SU-DHL-6 (cell line): ENCODE results near the gene IBA57.

Source experiments
- H2AFZ ChIP-seq: fragments of 200-600 bp; sonication (generic); 2 replicates; pipeline ENCODE4 v1.6.1; 2014; ENCODE audit warnings: low read depth, mild to moderate bottlenecking, moderate library complexity, mixed read lengths, antibody characterized with exemption, low read length; ENCODE audit not compliant: severe bottlenecking
- H3F3A ChIP-seq: fragments of 200-600 bp; shearing (Covaris generic); 2 replicates; pipeline ENCODE4 v1.6.0; 2016; ENCODE audit warnings: antibody characterized with exemption, mild to moderate bottlenecking; ENCODE audit not compliant: insufficient read depth
- H3K27ac ChIP-seq: fragments of 200-600 bp; sonication (generic); 2 replicates; pipeline ENCODE4 v1.5.1; 2016; ENCODE audit warnings: low read depth, mild to moderate bottlenecking, low read length, moderate library complexity, mixed read lengths
- H3K27me3 ChIP-seq: fragments of 200-600 bp; sonication (generic), shearing (Covaris generic); 2 replicates; pipeline ENCODE4 v1.6.0; 2014; ENCODE audit warnings: mild to moderate bottlenecking, low read length
- H3K36me3 ChIP-seq: fragments of 200-600 bp; sonication (generic); 2 replicates; pipeline ENCODE4 v1.6.1; 2014; ENCODE audit warnings: mild to moderate bottlenecking, low read length, mixed read lengths
- H3K4me2 ChIP-seq: fragments of 300-600, 200-600 bp; shearing (Covaris generic), sonication (generic); 2 replicates; pipeline ENCODE4 v1.6.0; 2014; ENCODE audit warnings: low read length, low read depth, mild to moderate bottlenecking; ENCODE audit not compliant: poor library complexity, severe bottlenecking
- H3K4me3 ChIP-seq: fragments of 200-600 bp; sonication (generic); 2 replicates; pipeline ENCODE4 v1.5.1; 2014; ENCODE audit warnings: antibody characterized with exemption, low read length, mild to moderate bottlenecking, mixed read lengths; ENCODE audit not compliant: insufficient read depth, poor library complexity, severe bottlenecking
- H3K79me2 ChIP-seq: fragments of 200-600 bp; sonication (generic); 2 replicates; pipeline ENCODE4 v1.6.1; 2014; ENCODE audit warnings: mild to moderate bottlenecking, low read length, moderate library complexity; ENCODE audit not compliant: insufficient read depth
- H3K9ac ChIP-seq: fragments of 200-600 bp; sonication (generic); 2 replicates; pipeline ENCODE4 v1.7.0; 2014; ENCODE audit warnings: mild to moderate bottlenecking, low read length
- H3K9me2 ChIP-seq: fragments of 200-600 bp; sonication (generic); replicated peaks from 2 replicates; pipeline ENCODE4 v1.6.1; 2014; ENCODE audit warnings: low read length; ENCODE audit not compliant: insufficient read depth
- H3K9me3 ChIP-seq: fragments of 200-600 bp; sonication (generic); 2 replicates; pipeline ENCODE4 v1.6.1; 2014; ENCODE audit warnings: low read length, mixed read lengths; ENCODE audit not compliant: insufficient read depth
- H4K20me1 ChIP-seq: fragments of 200-600 bp; sonication (generic); 2 replicates; pipeline ENCODE4 v1.6.1; 2014; ENCODE audit warnings: low read depth, mild to moderate bottlenecking, antibody characterized with exemption, low read length, moderate library complexity, mixed read lengths
- EZH2phosphoT487 ChIP-seq: fragments of 200-600 bp; sonication (generic), shearing (Covaris generic); conservative IDR thresholded peaks from 2 replicates; pipeline ENCODE4 v1.6.1; 2018; ENCODE audit warnings: mild to moderate bottlenecking, antibody characterized with exemption, low read length, moderate library complexity, mixed read lengths
- TF ChIP-seq, protein P1 (sequence below): fragments of 200-600 bp; sonication (generic); IDR thresholded peaks from one replicate; pipeline ENCODE4 v1.5.1; 2017; ENCODE audit warnings: antibody characterized with exemption, mild to moderate bottlenecking, low read length, moderate library complexity; ENCODE audit not compliant: insufficient read depth, poor library complexity, severe bottlenecking

The IBA57 gene

DNA sequence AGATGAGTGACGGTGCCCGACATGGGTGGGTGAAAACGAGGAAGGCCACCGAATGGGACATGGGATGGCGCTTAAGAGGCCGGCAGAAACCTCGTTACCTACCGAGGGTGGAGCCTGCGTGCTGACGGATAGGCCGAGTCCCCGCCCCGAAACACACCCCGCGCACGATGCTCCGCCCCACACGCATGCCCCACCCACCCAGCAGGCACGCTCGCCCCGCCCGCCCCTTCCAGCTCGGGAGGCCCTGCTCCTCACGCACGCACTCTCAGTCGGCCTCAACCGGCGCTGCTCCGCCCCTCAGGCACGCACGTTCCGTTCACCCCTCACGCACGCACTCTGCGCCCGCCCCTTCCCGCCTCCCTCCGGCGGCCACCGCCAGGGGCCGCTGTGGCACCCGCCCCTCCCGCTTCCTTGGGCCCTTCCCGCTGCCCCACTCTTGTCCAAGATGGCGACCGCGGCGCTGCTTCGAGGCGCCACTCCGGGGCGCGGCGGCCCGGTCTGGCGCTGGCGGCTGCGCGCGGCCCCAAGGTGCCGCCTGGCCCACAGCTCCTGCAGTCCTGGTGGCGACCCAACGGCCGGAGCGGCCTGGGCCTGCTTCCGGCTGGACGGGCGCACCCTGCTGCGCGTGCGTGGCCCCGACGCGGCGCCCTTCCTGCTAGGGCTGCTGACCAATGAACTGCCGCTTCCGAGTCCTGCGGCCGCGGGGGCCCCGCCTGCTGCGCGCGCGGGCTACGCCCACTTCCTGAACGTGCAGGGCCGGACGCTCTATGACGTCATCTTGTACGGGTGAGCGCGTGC is at the start of gene IBA57:
TSS of gene IBA57 (plus strand) at position 433 of the 798 bp plus-strand sequence. CDS start at position 446, 13 bp downstream.
- peak within 1 kb of the TSS; percentile 90 for H3K27ac ChIP-seq
- no peaks in the 10 kb centered on the region for H3K27me3 ChIP-seq
- H2AFZ ChIP-seq, result peak within 1 kb of the TSS; percentile 39
- no peak for TF ChIP-seq EZH2phosphoT487
- TF ChIP-seq, protein P1, sequence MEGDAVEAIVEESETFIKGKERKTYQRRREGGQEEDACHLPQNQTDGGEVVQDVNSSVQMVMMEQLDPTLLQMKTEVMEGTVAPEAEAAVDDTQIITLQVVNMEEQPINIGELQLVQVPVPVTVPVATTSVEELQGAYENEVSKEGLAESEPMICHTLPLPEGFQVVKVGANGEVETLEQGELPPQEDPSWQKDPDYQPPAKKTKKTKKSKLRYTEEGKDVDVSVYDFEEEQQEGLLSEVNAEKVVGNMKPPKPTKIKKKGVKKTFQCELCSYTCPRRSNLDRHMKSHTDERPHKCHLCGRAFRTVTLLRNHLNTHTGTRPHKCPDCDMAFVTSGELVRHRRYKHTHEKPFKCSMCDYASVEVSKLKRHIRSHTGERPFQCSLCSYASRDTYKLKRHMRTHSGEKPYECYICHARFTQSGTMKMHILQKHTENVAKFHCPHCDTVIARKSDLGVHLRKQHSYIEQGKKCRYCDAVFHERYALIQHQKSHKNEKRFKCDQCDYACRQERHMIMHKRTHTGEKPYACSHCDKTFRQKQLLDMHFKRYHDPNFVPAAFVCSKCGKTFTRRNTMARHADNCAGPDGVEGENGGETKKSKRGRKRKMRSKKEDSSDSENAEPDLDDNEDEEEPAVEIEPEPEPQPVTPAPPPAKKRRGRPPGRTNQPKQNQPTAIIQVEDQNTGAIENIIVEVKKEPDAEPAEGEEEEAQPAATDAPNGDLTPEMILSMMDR, result peak; percentile 57
- peak within 1 kb of the TSS; percentile 77 for H3K9ac ChIP-seq
- H4K20me1 ChIP-seq, result no peaks in the 10 kb centered on the region
- no peaks in the 10 kb centered on the region for H3K36me3 ChIP-seq
- no peaks in the 10 kb centered on the region for H3F3A ChIP-seq
- no peaks in the 10 kb centered on the region for H3K9me2 ChIP-seq
- peak within 1 kb of the TSS; percentile 97 for H3K4me2 ChIP-seq
- no peaks in the 10 kb centered on the region for H3K9me3 ChIP-seq
- no peaks in the 10 kb centered on the region for H3K79me2 ChIP-seq
- H3K4me3 ChIP-seq, result peak within 1 kb of the TSS; percentile 76

DNA sequence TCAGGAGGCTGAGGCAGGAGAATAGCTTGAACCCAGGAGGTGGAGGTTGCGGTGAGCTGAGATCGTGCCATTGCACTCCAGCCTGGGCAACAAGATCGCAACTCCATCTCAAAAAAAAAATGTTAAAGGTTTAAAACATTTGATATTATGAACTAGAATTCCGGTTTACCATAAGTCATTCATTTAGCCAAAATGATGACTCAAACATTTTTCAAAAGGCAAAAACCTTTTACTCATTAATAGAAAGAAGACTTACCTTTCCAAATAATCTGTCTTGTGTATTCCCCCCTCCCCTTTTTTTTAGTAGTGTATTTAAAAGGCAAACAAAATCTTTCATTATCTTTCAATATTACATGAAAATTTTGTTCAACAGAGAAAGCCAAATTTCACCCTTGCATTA is 48.3 kb upstream of the IBA57 start:
- H3K27me3 ChIP-seq, result no peaks in the 10 kb centered on the region
- no peaks in the 10 kb centered on the region for H3K9me2 ChIP-seq
- peaks cover 11% of the 10 kb centered on the region; the same call in 1 of the 2 replicates for H3K9me3 ChIP-seq
- H3K4me2 ChIP-seq, result no peak overlapping the region
- H2AFZ ChIP-seq, result no peak overlapping the region
- no peaks in the 10 kb centered on the region for H4K20me1 ChIP-seq
- TF ChIP-seq, protein P1, result no peak
- TF ChIP-seq EZH2phosphoT487, result no peak
- no peak overlapping the region for H3K9ac ChIP-seq
- no peaks in the 10 kb centered on the region for H3K79me2 ChIP-seq
- H3F3A ChIP-seq, result no peaks in the 10 kb centered on the region
- H3K27ac ChIP-seq, result no peak overlapping the region
- no peaks in the 10 kb centered on the region for H3K36me3 ChIP-seq
- no peak overlapping the region for H3K4me3 ChIP-seq

DNA sequence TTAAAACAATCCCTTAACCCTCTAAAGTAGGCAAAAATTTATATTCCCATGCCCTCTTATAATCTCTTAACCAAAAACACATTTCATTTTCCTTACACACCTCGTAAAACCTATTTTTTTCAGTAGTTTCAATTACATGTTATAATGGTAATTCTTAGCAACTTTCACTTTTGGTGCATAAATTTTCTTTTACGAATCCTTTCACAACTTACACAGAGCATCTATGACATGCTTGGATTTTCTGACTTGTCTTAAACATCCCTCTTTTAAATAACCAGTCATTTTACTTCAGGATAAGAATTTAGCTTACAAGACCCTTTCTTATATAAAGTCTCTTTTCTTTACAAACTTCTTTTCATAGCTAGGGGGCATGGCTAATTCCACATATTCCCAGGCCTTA is 47.6 kb upstream of the IBA57 start:
- H3K9me3 ChIP-seq, result peaks cover 11% of the 10 kb centered on the region; the same call in 1 of the 2 replicates
- H4K20me1 ChIP-seq, result no peaks in the 10 kb centered on the region
- H3K27me3 ChIP-seq, result no peaks in the 10 kb centered on the region
- H2AFZ ChIP-seq, result no peak overlapping the region
- H3K4me2 ChIP-seq, result no peak overlapping the region
- no peaks in the 10 kb centered on the region for H3K79me2 ChIP-seq
- no peak overlapping the region for H3K9ac ChIP-seq
- no peak overlapping the region for H3K27ac ChIP-seq
- no peaks in the 10 kb centered on the region for H3K36me3 ChIP-seq
- no peaks in the 10 kb centered on the region for H3F3A ChIP-seq
- no peak overlapping the region for H3K4me3 ChIP-seq
- TF ChIP-seq EZH2phosphoT487, result no peak
- TF ChIP-seq, protein P1, result no peak
- H3K9me2 ChIP-seq, result no peaks in the 10 kb centered on the region
